CD14-positive monocyte (primary cell): ENCODE measurements around the gene TGFA. TPM values are rescaled to one million over a fixed set of nuclear protein-coding genes. Genes with fewer than 3 reads are reported as not detected.

ENCODE experiments used
- DNase-seq, 3 donors: peaks; one replicate each; pipeline ENCODE4 v3.0.0-alpha.2; 2011 to 2022
- H2AFZ ChIP-seq: 2 replicates; pipeline ENCODE4 v1.6.0; 2012; ENCODE audit warnings: mild to moderate bottlenecking, low read depth, low read length, inconsistent platforms; ENCODE audit not compliant: insufficient read depth, poor library complexity, severe bottlenecking
- H3K27ac ChIP-seq, 2 donors: 1 replicate in 1 of 2; 2 replicates in 1 of 2; pipeline ENCODE4 v1.5.1; 2012 to 2013; ENCODE audit warnings: low read length in 2 of 2, control low read depth in 1 of 2, inconsistent platforms in 1 of 2, low read depth in 1 of 2, mild to moderate bottlenecking in 1 of 2
- H3K27me3 ChIP-seq, 2 donors: one replicate each; pipeline versions ENCODE4 v1.6.0 to v1.6.1; 2011 to 2013; ENCODE audit warnings: low read length in 2 of 2; ENCODE audit not compliant: control insufficient read depth in 2 of 2, insufficient read depth in 2 of 2
- H3K36me3 ChIP-seq, 2 donors: replicated peaks in 1 of 2; 1 replicate in 1 of 2; 2 replicates in 1 of 2; pipeline versions ENCODE4 v1.5.1 to v1.6.1; 2012 to 2013; ENCODE audit warnings: low read length in 2 of 2, control low read depth in 1 of 2, inconsistent platforms in 1 of 2, mild to moderate bottlenecking in 1 of 2; ENCODE audit not compliant: insufficient read depth in 2 of 2, control insufficient read depth in 1 of 2
- H3K4me1 ChIP-seq, 2 donors: 1 replicate in 1 of 2; 2 replicates in 1 of 2; pipeline versions ENCODE4 v1.5.1 to v1.6.1; 2012 to 2013; ENCODE audit warnings: low read length in 2 of 2, control low read depth in 1 of 2, inconsistent platforms in 1 of 2, mild to moderate bottlenecking in 1 of 2, moderate library complexity in 1 of 2; ENCODE audit not compliant: insufficient read depth in 2 of 2, control insufficient read depth in 1 of 2
- H3K4me2 ChIP-seq: replicated peaks from 2 replicates; pipeline ENCODE3; 2012; ENCODE audit warnings: low read length, moderate library complexity, mild to moderate bottlenecking; ENCODE audit not compliant: poor library complexity, severe bottlenecking; ENCODE audit errors: extremely low read depth
- H3K4me3 ChIP-seq, 3 experiments: fragments of 200-600 bp in 1 of 3; sonication (generic) in 1 of 3; replicated peaks in 1 of 3; 1 replicate in 2 of 3; 2 replicates in 1 of 3; pipeline ENCODE4 v1.5.1; 2011 to 2013; ENCODE audit warnings: low read length in 3 of 3, mild to moderate bottlenecking in 3 of 3, control low read depth in 2 of 3, low read depth in 2 of 3, inconsistent platforms in 1 of 3, moderate library complexity in 1 of 3
- H3K79me2 ChIP-seq: 2 replicates; pipeline ENCODE4 v1.6.0; 2012; ENCODE audit warnings: mild to moderate bottlenecking, control low read depth, inconsistent platforms, low read length, moderate library complexity; ENCODE audit not compliant: insufficient read depth
- H3K9ac ChIP-seq: 2 replicates; pipeline ENCODE4 v1.6.0; 2017; ENCODE audit warnings: low read length, mild to moderate bottlenecking; ENCODE audit not compliant: insufficient read depth, poor library complexity, severe bottlenecking
- H3K9me3 ChIP-seq, 2 donors: replicated peaks in 1 of 2; 1 replicate in 1 of 2; 2 replicates in 1 of 2; pipeline versions ENCODE4 v1.5.1 to v1.6.1; 2012 to 2013; ENCODE audit warnings: low read length in 2 of 2, control low read depth in 1 of 2; ENCODE audit not compliant: control insufficient read depth in 1 of 2, insufficient read depth in 1 of 2
- H4K20me1 ChIP-seq: 2 replicates; pipeline ENCODE4 v1.6.0; 2012; ENCODE audit warnings: mild to moderate bottlenecking, low read length, control low read depth, moderate library complexity; ENCODE audit not compliant: insufficient read depth
- H3K27ac Mint-ChIP-seq, 7 donors: one replicate each; pipeline ENCODE4 v1.8.0; 2020; ENCODE audit warnings: mild to moderate bottlenecking in 7 of 7, mixed read lengths in 7 of 7, moderate library complexity in 6 of 7, inconsistent platforms in 2 of 7
- H3K27me3 Mint-ChIP-seq, 3 donors: one replicate each; pipeline ENCODE4 v1.8.0; 2021 to 2022; ENCODE audit warnings: low read depth in 3 of 3, mild to moderate bottlenecking in 3 of 3, mixed read lengths in 3 of 3, moderate library complexity in 3 of 3, inconsistent platforms in 1 of 3
- H3K36me3 Mint-ChIP-seq, 2 donors: one replicate each; pipeline ENCODE4 v1.8.0; 2020; ENCODE audit warnings: mixed read lengths in 2 of 2, inconsistent platforms in 1 of 2, mild to moderate bottlenecking in 1 of 2
- H3K4me1 Mint-ChIP-seq: one replicate; pipeline ENCODE4 v1.8.0; 2020; ENCODE audit warnings: mild to moderate bottlenecking, mixed read lengths
- H3K4me3 Mint-ChIP-seq, 2 donors: one replicate each; pipeline ENCODE4 v1.8.0; 2020; ENCODE audit warnings: mild to moderate bottlenecking in 2 of 2, mixed read lengths in 2 of 2, moderate library complexity in 1 of 2
- H3K9me3 Mint-ChIP-seq, 7 donors: one replicate each; pipeline ENCODE4 v1.8.0; 2020 to 2022; ENCODE audit warnings: mixed read lengths in 7 of 7, mild to moderate bottlenecking in 6 of 7, moderate library complexity in 6 of 7, inconsistent platforms in 2 of 7
- CTCF ChIP-seq: fragments of 200-600 bp; IDR thresholded peaks from one replicate; pipeline ENCODE4 v1.8.0; 2022; ENCODE audit warnings: antibody characterized with exemption, mild to moderate bottlenecking
- WGBS: methylation state at CpG from one replicate; pipeline ENCODE4 v1.1.5; 2013; ENCODE audit warnings: missing lambda C conversion rate; ENCODE audit not compliant: insufficient coverage; 5-methylcytosine and 5-hydroxymethylcytosine counted together
- intact Hi-C, 2 donors: fragments of 100-400 bp; cut with micrococcal nuclease; formaldehyde crosslinking; loops; one replicate each; pipeline versions ENCODE4 v1.15.0 to v1.15.1; 2023
- polyA plus RNA-seq, 3 donors: library from polyadenylated mRNA; depleted of rRNA in 1 of 3; unstranded in 2 of 3; stranded (reverse) in 1 of 3; fragments of 300-500 nt in 2 of 3; fragments of >200 nt in 1 of 3; fragmentation: Illumina TruSeq in 2 of 3; gene quantifications; 1 replicate in 2 of 3; 2 replicates in 1 of 3; pipeline ENCODE4 v1.2.3, GENCODE V29; 2012 to 2021

The TGFA gene
- polyA plus RNA-seq, 3 donors, result 1.7 to 2.5 (median 1.7) TPM

- Mint-ChIP-seq H3K36me3 (no peaks in the 10 kb centered on the region), H3K4me3 (no peak overlapping the region), H3K9me3 (peaks cover 0 to 2% (median 0%) of the 10 kb centered on the region in 7 donors), H3K27me3 (peaks cover 1 to 9% (median 3%) of the 10 kb centered on the region in 3 donors), H3K4me1 (peaks cover 1% of the 10 kb centered on the region), H3K27ac (no peak overlapping the region)
- Histone ChIP-seq H3K4me3 (no peak overlapping the region), H3K27me3 (no peaks in the 10 kb centered on the region), H3K36me3 (no peaks in the 10 kb centered on the region), H3K4me2 (no peak overlapping the region), H3K9me3 (no peaks in the 10 kb centered on the region), H4K20me1 (no peaks in the 10 kb centered on the region), H3K27ac (no peak overlapping the region), H3K9ac (no peak overlapping the region), H3K79me2 (no peaks in the 10 kb centered on the region), H2AFZ (no peak overlapping the region), H3K4me1 (no peaks in the 10 kb centered on the region)
- intact Hi-C loops, result loop anchor here in 1 of 2 donors (10.0 kb wide), 1 partner anchor 56 kb away; the partner anchor contains the start of gene TGFA
- no peak for DNase-seq
- no peak for TF ChIP-seq CTCF
- 100% methylated on average over 4 of the region's 7 CpGs for WGBS
Measured at GRCh38 chr2:70499253-70499652, 54.4 kb downstream of the TGFA start.

GRCh38 chr2:70498528-70498927, 55.1 kb downstream of the TGFA start:
- Mint-ChIP-seq H3K4me3 (no peak overlapping the region), H3K9me3 (peaks cover 0 to 2% (median 0%) of the 10 kb centered on the region in 7 donors), H3K36me3 (no peaks in the 10 kb centered on the region), H3K27me3 (peaks cover 1 to 5% (median 3%) of the 10 kb centered on the region in 3 donors), H3K27ac (no peak overlapping the region), H3K4me1 (peaks cover 1% of the 10 kb centered on the region)
- Histone ChIP-seq H2AFZ (no peak overlapping the region), H3K79me2 (no peaks in the 10 kb centered on the region), H3K4me3 (no peak overlapping the region), H3K27ac (no peak overlapping the region), H3K27me3 (no peaks in the 10 kb centered on the region), H3K36me3 (no peaks in the 10 kb centered on the region), H3K9me3 (no peaks in the 10 kb centered on the region), H3K4me1 (no peaks in the 10 kb centered on the region), H3K9ac (no peak overlapping the region), H4K20me1 (no peaks in the 10 kb centered on the region), H3K4me2 (no peak overlapping the region)
- intact Hi-C loops, result loop anchor here in 1 of 2 donors (10.0 kb wide), 1 partner anchor 56 kb away; the partner anchor contains the start of gene TGFA
- DNase-seq, result no peak
- no CpG with 5 or more reads among the region's 1 CpG for WGBS
- TF ChIP-seq CTCF, result no peak
